HepG2 (cell line): Measurements from ENCODE around the gene PEX11G.

ENCODE experiments used
- ELF1 ChIP-seq: sonication (generic); formaldehyde crosslinking; IDR thresholded peaks from 2 replicates; pipeline ENCODE4 v1.4.0; 2020; ENCODE audit warnings: missing genetic modification reagents
- GABPB1 ChIP-seq: IDR thresholded peaks from 2 replicates; pipeline ENCODE4 v1.6.1; 2016; ENCODE audit warnings: mild to moderate bottlenecking, missing genetic modification reagents, moderate library complexity, missing compliant biosample characterization
- POLR2A ChIP-seq, 2 experiments: IDR thresholded peaks; 2 replicates each; pipeline ENCODE4 v1.6.1; 2011; ENCODE audit warnings: low read depth in 2 of 2, low read length in 2 of 2, mild to moderate bottlenecking in 1 of 2, moderate library complexity in 1 of 2; ENCODE audit not compliant: insufficient read depth in 1 of 2
- ZNF580 ChIP-seq: IDR thresholded peaks from 2 replicates; pipeline ENCODE4 v1.6.1; 2016; ENCODE audit warnings: low read depth, borderline replicate concordance

GRCh38 chr19:7524992-7525739 lies 36.3 kb upstream of the PEX11G start:
- TF ChIP-seq GABPB1 (CRISPR knock-in tag) (no peak), POLR2A (IDR thresholded peaks at IDR 0.05; ENCODE audit: insufficient read depth in 1 of 2, low read depth in 2 of 2, low read length in 2 of 2) (no peak), ZNF580 (CRISPR knock-in tag) (no peak), ELF1 (CRISPR knock-in tag) (no peak)
